SK-N-SH (cell line): ENCODE data around the gene RAC2. TPM values are rescaled to one million over a fixed set of nuclear protein-coding genes. Genes with fewer than 3 reads are reported as not detected.

Experiments used
- CTCF ChIA-PET: fragments of 300-600, 350-600 bp; formaldehyde crosslinking; extraction: SDS; loops from one replicate; lab custom pipeline; 2021; lab: Yijun Ruan, JAX
- POLR2A ChIA-PET: fragments of 350-600 bp; sonication (Branson Sonifier 250); formaldehyde crosslinking; extraction: SDS; loops from one replicate; lab custom pipeline; 2020; ENCODE audit warnings: antibody characterized with exemption, inconsistent platforms; lab: Yijun Ruan, JAX
- DNase-seq: peaks from one replicate; pipeline ENCODE4 v3.0.0; 2012
- H2AFZ ChIP-seq: fragments of 200-600 bp; sonication (generic); 2 replicates; pipeline ENCODE4 v1.8.1; 2016; ENCODE audit warnings: antibody characterized with exemption, mild to moderate bottlenecking, low read depth
- H3F3A ChIP-seq: fragments of 200-600 bp; sonication (generic); replicated peaks from 2 replicates; pipeline ENCODE3; 2016; ENCODE audit warnings: antibody characterized with exemption, mild to moderate bottlenecking; ENCODE audit not compliant: insufficient read depth
- H3K27ac ChIP-seq, 2 experiments: fragments of 200-500 bp in 1 of 2; fragments of 200-600 bp in 1 of 2; sonication (Bioruptor generic) in 1 of 2; sonication (generic), shearing (Covaris generic) in 1 of 2; 2 replicates each; pipeline versions ENCODE4 v1.5.1 to v1.6.1; 2014 to 2016; ENCODE audit warnings: low read depth in 2 of 2, inconsistent platforms in 1 of 2, low read length in 1 of 2, mild to moderate bottlenecking in 1 of 2, mixed read lengths in 1 of 2
- H3K27me3 ChIP-seq: fragments of 200-600 bp; sonication (generic), shearing (Covaris generic); 2 replicates; pipeline ENCODE4 v1.6.1; 2016; ENCODE audit warnings: mixed run types; ENCODE audit not compliant: insufficient read depth
- H3K36me3 ChIP-seq, 2 experiments: fragments of 200-500 bp in 1 of 2; fragments of 200-600 bp in 1 of 2; sonication (Bioruptor generic) in 1 of 2; sonication (generic) in 1 of 2; replicated peaks in 1 of 2; 2 replicates each; pipeline versions ENCODE3 to v1.5.1; 2014 to 2016; ENCODE audit warnings: low read length in 1 of 2, mild to moderate bottlenecking in 1 of 2; ENCODE audit not compliant: insufficient read depth in 2 of 2, control insufficient read depth in 1 of 2
- H3K4me1 ChIP-seq, 2 experiments: fragments of 200-500 bp in 1 of 2; fragments of 200-600 bp in 1 of 2; sonication (Bioruptor generic) in 1 of 2; sonication (generic), shearing (Covaris generic) in 1 of 2; 2 replicates each; pipeline versions ENCODE4 v1.5.1 to v1.6.1; 2014 to 2016; ENCODE audit warnings: low read depth in 1 of 2, low read length in 1 of 2, mixed run types in 1 of 2; ENCODE audit not compliant: insufficient read depth in 2 of 2, control insufficient read depth in 1 of 2
- H3K4me2 ChIP-seq: fragments of 200-600 bp; sonication (generic), shearing (Covaris generic); 2 replicates; pipeline ENCODE4 v1.6.1; 2017; ENCODE audit warnings: mixed run types
- H3K4me3 ChIP-seq, 2 experiments: fragments of 200-500 bp in 1 of 2; fragments of 200-600 bp in 1 of 2; sonication (Bioruptor generic) in 1 of 2; sonication (generic), shearing (Covaris generic) in 1 of 2; 2 replicates each; pipeline versions ENCODE4 v1.5.1 to v1.8.1; 2014 to 2016; ENCODE audit warnings: low read depth in 2 of 2, inconsistent platforms in 1 of 2, low read length in 1 of 2, mild to moderate bottlenecking in 1 of 2, mixed read lengths in 1 of 2, moderate library complexity in 1 of 2
- H3K79me2 ChIP-seq: fragments of 200-600 bp; sonication (generic); 2 replicates; pipeline ENCODE4 v1.8.1; 2017; ENCODE audit warnings: mild to moderate bottlenecking; ENCODE audit not compliant: insufficient read depth
- H3K9ac ChIP-seq: fragments of 200-600 bp; sonication (generic); 2 replicates; pipeline ENCODE4 v1.6.1; 2017; ENCODE audit warnings: mixed run types
- H3K9me2 ChIP-seq: fragments of 200-600 bp; sonication (generic); 2 replicates; pipeline ENCODE4 v1.6.1; 2017; ENCODE audit warnings: mixed run types
- H3K9me3 ChIP-seq: fragments of 200-600 bp; sonication (generic); 2 replicates; pipeline ENCODE4 v1.6.1; 2017; ENCODE audit warnings: mixed run types, mild to moderate bottlenecking, moderate library complexity
- H4K20me1 ChIP-seq: fragments of 200-600 bp; sonication (generic); 2 replicates; pipeline ENCODE4 v1.6.1; 2017; ENCODE audit warnings: mild to moderate bottlenecking, mixed run types; ENCODE audit not compliant: insufficient read depth
- CTCF ChIP-seq: fragments of 200-600 bp; sonication (generic); IDR thresholded peaks from 2 replicates; pipeline ENCODE4 v1.6.1; 2017; ENCODE audit warnings: antibody characterized with exemption, mild to moderate bottlenecking, moderate library complexity
- ELF1 ChIP-seq: IDR thresholded peaks from 2 replicates; pipeline ENCODE4 v1.4.0; 2012
- EP300 ChIP-seq, 2 experiments: IDR thresholded peaks; 2 replicates each; pipeline versions ENCODE4 v1.4.0 to v1.6.1; 2012; ENCODE audit warnings: borderline replicate concordance in 1 of 2, low read depth in 1 of 2, low read length in 1 of 2
- EZH2phosphoT487 ChIP-seq: fragments of 200-600 bp; sonication (generic); IDR thresholded peaks from 2 replicates; pipeline ENCODE4 v1.6.1; 2017; ENCODE audit warnings: low read depth, mixed run types, mild to moderate bottlenecking, antibody characterized with exemption, moderate library complexity, borderline replicate concordance
- NFIC ChIP-seq: IDR thresholded peaks from 2 replicates; pipeline ENCODE4 v1.4.0; 2012; ENCODE audit warnings: borderline replicate concordance
- POLR2AphosphoS5 ChIP-seq: IDR thresholded peaks from 2 replicates; pipeline ENCODE4 v1.6.1; 2012; ENCODE audit warnings: low read depth, low read length
- RCOR1 ChIP-seq: fragments of 150-350 bp; IDR thresholded peaks from 2 replicates; pipeline ENCODE4 v1.6.1; 2017; ENCODE audit warnings: antibody characterized with exemption, low read length
- RFX5 ChIP-seq: IDR thresholded peaks from 2 replicates; pipeline ENCODE4 v1.6.1; 2012; ENCODE audit warnings: mild to moderate bottlenecking, improper control_type of control experiment, low read length
- SIN3A ChIP-seq: IDR thresholded peaks from 2 replicates; pipeline ENCODE4 v1.6.1; 2012; ENCODE audit warnings: low read depth, mild to moderate bottlenecking, low read length, moderate library complexity, borderline replicate concordance
- SMC3 ChIP-seq: IDR thresholded peaks from 2 replicates; pipeline ENCODE4 v1.6.1; 2012; ENCODE audit warnings: low read depth, low read length, improper control_type of control experiment
- TCF12 ChIP-seq: IDR thresholded peaks from 2 replicates; pipeline ENCODE4 v1.4.0; 2012
- TEAD4 ChIP-seq: IDR thresholded peaks from 2 replicates; pipeline ENCODE4 v1.4.0; 2012; ENCODE audit warnings: mild to moderate bottlenecking, borderline replicate concordance; ENCODE audit not compliant: insufficient read depth
- YY1 ChIP-seq: IDR thresholded peaks from 2 replicates; pipeline ENCODE4 v1.4.0; 2012; ENCODE audit warnings: low read depth, mild to moderate bottlenecking
- WGBS: methylation state at CpG from one replicate; pipeline ENCODE4 v1.1.6; 2017; ENCODE audit warnings: low lambda C conversion rate; 5-methylcytosine and 5-hydroxymethylcytosine counted together
- polyA plus RNA-seq, 3 experiments: library from polyadenylated mRNA; depleted of rRNA; stranded (reverse); fragments of >200 nt; gene quantifications; 2 replicates each; pipeline ENCODE4 v1.2.3, GENCODE V29; 2012

Gene RAC2
- polyA plus RNA-seq, 1 of the 3 experiments (the other 2 are of a cell fraction), result 29.9 TPM

- 58% methylated on average over 6 of the region's 6 CpGs for WGBS
- TF ChIP-seq EP300 (IDR thresholded peaks at IDR 0.05; ENCODE audit: borderline replicate concordance in 1 of 2, low read depth in 1 of 2, low read length in 1 of 2) (no peak), TCF12 (no peak), EZH2phosphoT487 (no peak), RFX5 (no peak), NFIC (0 out of 2 replicates have a peak, but pooled peaks have one; percentile 8), RCOR1 (no peak), ELF1 (no peak), CTCF (no peak)
- H4K20me1 ChIP-seq, result no peaks in the 10 kb centered on the region
These were observed 4.2 kb upstream of the RAC2 start for GRCh38 chr22:37248251-37248650.

GRCh38 chr22:37245740-37246139, 1.7 kb upstream of the RAC2 start:
- Histone ChIP-seq H3K4me3 (no peak overlapping the region), H3K36me3 (no peaks in the 10 kb centered on the region), H3K27ac (no peak overlapping the region), H3K4me2 (no peak overlapping the region), H3K79me2 (no peaks in the 10 kb centered on the region), H3K9me3 (no peaks in the 10 kb centered on the region), H3K9me2 (no peaks in the 10 kb centered on the region), H3K9ac (no peak overlapping the region), H3K4me1 (peaks cover 7 to 11% of the 10 kb centered on the region in 2 experiments; a peak in 3 of 4 replicates), H3F3A (peaks cover 4% of the 10 kb centered on the region), H4K20me1 (no peaks in the 10 kb centered on the region), H3K27me3 (no peaks in the 10 kb centered on the region), H2AFZ (no peak overlapping the region)
- TF ChIP-seq EZH2phosphoT487 (no peak), POLR2AphosphoS5 (no peak), SIN3A (no peak), RFX5 (no peak), EP300 (IDR thresholded peaks at IDR 0.05; ENCODE audit: borderline replicate concordance in 1 of 2, low read depth in 1 of 2, low read length in 1 of 2) (no peak), TEAD4 (no peak), SMC3 (no peak), YY1 (no peak)
- ChIA-PET CTCF (interaction anchor here (0.7 to 14.4 kb wide), 2 partner anchors 9 to 15 kb away, joined by 3 to 124 read pairs; no protein-coding TSS in a partner anchor), POLR2A (interaction anchor here (1.4 kb wide), 1 partner anchor 16 kb away, joined by 3 read pairs; no protein-coding TSS in a partner anchor)
- 78% methylated on average over 6 of the region's 6 CpGs for WGBS
- DNase-seq, result no peak

More at GRCh38 chr22:37248251-37248650, 4.2 kb upstream of the RAC2 start:
- H3K79me2 ChIP-seq, result no peaks in the 10 kb centered on the region
- no peaks in the 10 kb centered on the region for H3K36me3 ChIP-seq
- no peak overlapping the region for H3K27ac ChIP-seq
- H3K27me3 ChIP-seq, result no peaks in the 10 kb centered on the region
- POLR2A ChIA-PET, result no interaction called here
- no peaks in the 10 kb centered on the region for H3K9me2 ChIP-seq
- no peak overlapping the region for H3K9ac ChIP-seq
- H3K4me1 ChIP-seq, result peaks cover 4 to 8% of the 10 kb centered on the region in 2 experiments; a peak in 1 of 4 replicates
- H3F3A ChIP-seq, result peaks cover 7% of the 10 kb centered on the region
- no peak overlapping the region for H3K4me3 ChIP-seq
- DNase-seq, result no peak
- CTCF ChIA-PET, result interaction anchor here (1.0 to 14.4 kb wide), 4 partner anchors 10 to 49 kb away, joined by 3 to 124 read pairs (median 4); no protein-coding TSS in a partner anchor
- no peak overlapping the region for H3K4me2 ChIP-seq
- 0 out of 2 replicates have a peak overlapping the region, but pooled peaks have one; percentile 22 for H2AFZ ChIP-seq
- H3K9me3 ChIP-seq, result no peaks in the 10 kb centered on the region
